Adrenal gland (tissue), 12 donors: ENCODE measurements around the gene TTN. TPM values are rescaled to one million over a fixed set of nuclear protein-coding genes. Genes with fewer than 3 reads are reported as not detected.

Experiments
- DNase-seq, 7 donors: peaks; one replicate each; pipeline ENCODE4 v3.0.0-alpha.2; 2019 to 2020
- H3K27ac ChIP-seq, 5 donors: fragments of 200-600 bp; sonication (generic) in 4 of 5; 1 replicate in 3 of 5; 2 replicates in 2 of 5; pipeline versions ENCODE4 v1.5.1 to v1.8.0; 2016 to 2020; ENCODE audit warnings: mild to moderate bottlenecking in 1 of 5
- H3K27me3 ChIP-seq: fragments of 200-600 bp; 2 replicates; pipeline ENCODE4 v1.8.0; 2021
- H3K36me3 ChIP-seq, 2 donors: fragments of 200-600 bp; replicated peaks in 1 of 2; 1 replicate in 1 of 2; 2 replicates in 1 of 2; pipeline versions ENCODE4 v1.5.1 to v1.8.0; 2018 to 2022
- H3K4me1 ChIP-seq, 2 donors: fragments of 200-600 bp; replicated peaks in 1 of 2; 1 replicate in 1 of 2; 2 replicates in 1 of 2; pipeline versions ENCODE4 v1.5.1 to v1.8.0; 2018 to 2021
- H3K4me3 ChIP-seq, 4 donors: fragments of 200-600 bp; sonication (generic) in 3 of 4; one replicate each; pipeline ENCODE4 v1.5.1; 2016 to 2018
- H3K9me3 ChIP-seq, 3 donors: fragments of 200-600 bp; sonication (generic) in 1 of 3; replicated peaks in 1 of 3; 1 replicate in 2 of 3; 2 replicates in 1 of 3; pipeline versions ENCODE4 v1.5.1 to v1.8.0; 2016 to 2021
- POLR2A ChIP-seq, 2 donors: fragments of 450-650 bp; IDR thresholded peaks; one replicate each; pipeline ENCODE4 v1.6.1; 2017; ENCODE audit warnings: antibody characterized with exemption in 2 of 2, mild to moderate bottlenecking in 2 of 2, moderate library complexity in 1 of 2
- WGBS, 4 donors: extraction: QIAGEN DNeasy Blood & Tissue Kit in 2 of 4; methylation state at CpG; one replicate each; pipeline versions ENCODE4 v1.1.5 to v1.1.7; 2013 to 2017; 5-methylcytosine and 5-hydroxymethylcytosine counted together
- intact Hi-C, 2 donors: fragments of 100-400 bp; cut with DNase I; formaldehyde crosslinking; loops; one replicate each; pipeline versions ENCODE4 v1.14.1 to v1.15.0; 2022 to 2023
- polyA plus RNA-seq, 3 donors: library from polyadenylated mRNA; stranded (reverse); fragments of 200-250 nt in 2 of 3; fragments of 350-450 nt in 1 of 3; fragmentation: Illumina TruSeq in 1 of 3; extraction: RNeasy Lipid Tissue Mini Kit (QIAGEN cat#74804) in 1 of 3; gene quantifications; one replicate each; pipeline ENCODE4 v1.2.3, GENCODE V29; 2013 to 2014
- total RNA-seq, 9 donors: library from RNA; depleted of rRNA in 4 of 9; stranded (reverse); fragments of >200 nt in 4 of 9; fragments of 120-200 nt in 1 of 9; fragmentation: NEBNext Ultra II Directional in 1 of 9; extraction: Animal tissue kit (Norgen Biotek cat#: 25700) in 1 of 9; gene quantifications; one replicate each; pipeline versions ENCODE4 v1.1.0 to v1.2.4, GENCODE V29; 2013 to 2023
- TF ChIP-seq, protein P1 (sequence below), 6 experiments: fragments of 450-650 bp in 4 of 6; fragments of 200-600 bp in 2 of 6; sonication (generic) in 1 of 6; IDR thresholded peaks; 1 replicate in 5 of 6; 2 replicates in 1 of 6; pipeline versions ENCODE4 v1.5.1 to v1.8.0; 2016 to 2021; ENCODE audit warnings: antibody characterized with exemption in 6 of 6, mild to moderate bottlenecking in 2 of 6, moderate library complexity in 1 of 6
- donor health status: healthy with polysubstance abuse.
- donor health status: Bipolar disorder and iron deficiency.
- donor health status: DM: yes; HTN: yes; CAD: no.
- donor health status: DM: no; HTN: no; CAD: no.
- donor health status: DM: no; HTN: no; CAD: no.
- donor health status: DM: yes; HTN: yes; CAD: no.

TTN gene
- total and polyA plus RNA-seq, 12 donors = 0.05 to 45.2 (median 2.7) TPM

DNA sequence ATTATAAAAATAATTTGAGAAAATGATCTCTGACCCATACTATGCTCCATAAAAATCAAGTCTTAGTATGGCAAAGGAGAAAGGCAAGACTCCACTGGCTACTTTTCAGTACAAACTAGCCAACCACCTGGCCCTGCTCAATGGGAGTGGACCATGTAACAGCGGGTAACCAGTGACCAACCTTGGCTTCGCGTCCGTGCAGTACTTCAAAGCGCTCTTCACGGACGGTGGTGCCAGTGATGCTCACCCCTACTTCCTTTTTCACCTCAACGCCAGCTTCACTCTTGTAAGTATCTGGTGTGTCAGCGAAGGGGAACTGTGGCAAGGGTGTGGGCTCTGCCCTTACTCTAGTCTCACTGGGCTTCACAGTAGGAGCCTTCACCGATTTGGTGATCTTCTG, 23.3 kb downstream of the TTN start:
- intact Hi-C loops = no loop called here
- no peaks in the 10 kb centered on the region for H3K36me3 ChIP-seq
- H3K27me3 ChIP-seq = no peaks in the 10 kb centered on the region
- WGBS, 4 donors = 91 to 95% (median 93%) methylated on average over 10 of the region's 10 CpGs
- no peaks in the 10 kb centered on the region for H3K9me3 ChIP-seq
- H3K4me3 ChIP-seq = no peak overlapping the region
- DNase-seq = no peak
- TF ChIP-seq, protein P1, sequence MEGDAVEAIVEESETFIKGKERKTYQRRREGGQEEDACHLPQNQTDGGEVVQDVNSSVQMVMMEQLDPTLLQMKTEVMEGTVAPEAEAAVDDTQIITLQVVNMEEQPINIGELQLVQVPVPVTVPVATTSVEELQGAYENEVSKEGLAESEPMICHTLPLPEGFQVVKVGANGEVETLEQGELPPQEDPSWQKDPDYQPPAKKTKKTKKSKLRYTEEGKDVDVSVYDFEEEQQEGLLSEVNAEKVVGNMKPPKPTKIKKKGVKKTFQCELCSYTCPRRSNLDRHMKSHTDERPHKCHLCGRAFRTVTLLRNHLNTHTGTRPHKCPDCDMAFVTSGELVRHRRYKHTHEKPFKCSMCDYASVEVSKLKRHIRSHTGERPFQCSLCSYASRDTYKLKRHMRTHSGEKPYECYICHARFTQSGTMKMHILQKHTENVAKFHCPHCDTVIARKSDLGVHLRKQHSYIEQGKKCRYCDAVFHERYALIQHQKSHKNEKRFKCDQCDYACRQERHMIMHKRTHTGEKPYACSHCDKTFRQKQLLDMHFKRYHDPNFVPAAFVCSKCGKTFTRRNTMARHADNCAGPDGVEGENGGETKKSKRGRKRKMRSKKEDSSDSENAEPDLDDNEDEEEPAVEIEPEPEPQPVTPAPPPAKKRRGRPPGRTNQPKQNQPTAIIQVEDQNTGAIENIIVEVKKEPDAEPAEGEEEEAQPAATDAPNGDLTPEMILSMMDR (IDR thresholded peaks at IDR 0.05) = no peak
- no peak for TF ChIP-seq POLR2A (IDR thresholded peaks at IDR 0.05)
- no peak overlapping the region for H3K27ac ChIP-seq
- no peaks in the 10 kb centered on the region for H3K4me1 ChIP-seq

DNA sequence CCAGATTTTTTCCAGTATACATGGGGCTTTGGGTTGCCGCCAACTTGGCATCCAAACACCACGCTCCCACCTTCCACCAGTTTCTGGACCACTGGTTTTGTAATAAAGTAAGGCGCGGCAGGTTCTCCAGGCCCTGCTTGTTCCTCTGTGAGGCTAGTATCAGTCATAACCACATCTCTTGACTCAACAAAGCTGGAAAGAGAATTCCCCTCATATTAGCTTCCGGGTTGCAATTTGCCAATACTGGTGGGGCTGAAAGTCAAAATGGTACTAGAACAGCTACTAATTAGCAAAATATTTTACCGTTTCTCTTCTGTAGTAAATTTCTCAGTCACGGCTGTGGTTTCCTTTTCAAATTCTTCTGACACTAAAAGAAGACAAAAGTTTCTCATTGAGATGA, 25.0 kb downstream of the TTN start:
- 91 to 94% (median 92%) methylated on average over 7 of the region's 7 CpGs for WGBS, 4 donors
- Histone ChIP-seq H3K9me3 (no peaks in the 10 kb centered on the region), H3K27me3 (no peaks in the 10 kb centered on the region), H3K4me1 (no peaks in the 10 kb centered on the region), H3K4me3 (no peak overlapping the region), H3K27ac (no peak overlapping the region), H3K36me3 (no peaks in the 10 kb centered on the region)
- TF ChIP-seq, protein P1 (IDR thresholded peaks at IDR 0.05) = no peak
- no peak for TF ChIP-seq POLR2A (IDR thresholded peaks at IDR 0.05)
- no peak for DNase-seq
- intact Hi-C loops = no loop called here

DNA sequence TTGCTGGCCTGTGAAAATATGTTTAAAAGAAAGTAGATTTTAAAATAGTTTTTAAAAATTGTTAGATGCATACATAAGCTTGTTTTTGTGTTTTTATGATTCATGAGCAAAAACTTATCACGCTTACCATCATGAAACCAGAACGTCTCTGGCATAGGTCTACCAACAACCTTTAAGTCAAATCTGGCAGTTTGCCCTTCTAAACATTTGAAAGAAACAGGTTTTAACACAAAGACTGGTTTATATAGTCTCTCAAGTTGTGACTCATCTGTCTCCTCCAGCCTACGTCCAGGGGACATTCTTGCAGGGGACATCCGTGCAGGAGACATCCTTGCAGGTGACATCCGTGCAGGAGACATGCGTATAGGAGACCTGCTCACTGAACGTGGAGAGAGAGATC, 29.6 kb downstream of the TTN start:
- H3K36me3 ChIP-seq = no peaks in the 10 kb centered on the region
- no peaks in the 10 kb centered on the region for H3K9me3 ChIP-seq
- no peak for TF ChIP-seq POLR2A (IDR thresholded peaks at IDR 0.05)
- TF ChIP-seq, protein P1 (IDR thresholded peaks at IDR 0.05) = no peak
- intact Hi-C loops = no loop called here
- H3K4me1 ChIP-seq = no peaks in the 10 kb centered on the region
- no peaks in the 10 kb centered on the region for H3K27me3 ChIP-seq
- WGBS, 4 donors = 67 to 76% (median 75%) methylated on average over 7 of the region's 7 CpGs
- H3K27ac ChIP-seq = no peak overlapping the region
- no peak overlapping the region for H3K4me3 ChIP-seq
- DNase-seq = no peak

DNA sequence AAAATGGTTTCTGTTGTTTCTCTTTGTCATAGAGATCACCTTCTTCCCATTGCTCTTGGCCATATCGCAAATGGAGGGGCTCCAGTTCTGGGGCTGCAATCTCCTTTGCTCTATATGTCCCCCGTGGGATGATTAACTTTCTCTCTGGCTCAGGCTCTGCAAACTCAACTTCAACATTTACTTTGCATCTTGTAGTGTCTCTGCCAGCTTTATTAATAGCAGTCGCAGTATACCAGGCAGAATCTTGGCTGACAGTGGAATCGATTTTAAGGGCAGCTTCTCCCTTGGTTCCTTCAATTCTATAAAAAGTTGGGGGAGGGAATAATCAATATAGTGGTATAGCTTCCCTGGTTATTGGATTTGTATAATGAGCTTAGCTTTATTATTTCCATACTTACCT, 30.5 kb downstream of the TTN start:
- Histone ChIP-seq H3K36me3 (no peaks in the 10 kb centered on the region), H3K27me3 (no peaks in the 10 kb centered on the region), H3K27ac (no peak overlapping the region), H3K4me1 (no peaks in the 10 kb centered on the region), H3K4me3 (no peak overlapping the region), H3K9me3 (no peaks in the 10 kb centered on the region)
- 86 to 95% (median 94%) methylated on average over 4 of the region's 4 CpGs for WGBS, 4 donors
- TF ChIP-seq POLR2A (IDR thresholded peaks at IDR 0.05) = no peak
- TF ChIP-seq, protein P1 (IDR thresholded peaks at IDR 0.05) = no peak
- intact Hi-C loops = no loop called here
- DNase-seq = no peak
